Activated T-cell treated with anti-CD3 and anti-CD28 coated beads for 4 hours (primary cell): Measurements from ENCODE around the gene KCND3.

Experiments
- DNase-seq: peaks from one replicate; pipeline ENCODE4 v3.0.0-alpha.2; 2020

Gene KCND3

GRCh38 chr1:111878091-111878490, 111.4 kb downstream of the KCND3 start:
- DNase-seq, result no peak

- no peak for DNase-seq
These were observed 112.8 kb downstream of the KCND3 start for GRCh38 chr1:111876631-111877030.

GRCh38 chr1:111875640-111876039, 113.8 kb downstream of the KCND3 start:
- no peak for DNase-seq

- no peak for DNase-seq
These were observed 115.9 kb downstream of the KCND3 start for GRCh38 chr1:111873460-111874030.

GRCh38 chr1:111870181-111870580, 119.3 kb downstream of the KCND3 start:
- DNase-seq, result no peak

- no peak for DNase-seq
These were observed 121.5 kb downstream of the KCND3 start for GRCh38 chr1:111867868-111868440.

- DNase-seq, result no peak
These were observed 124.6 kb downstream of the KCND3 start for GRCh38 chr1:111864862-111865261.

GRCh38 chr1:111863401-111863800, 126.1 kb downstream of the KCND3 start:
- no peak for DNase-seq

- no peak for DNase-seq
These were observed 126.9 kb downstream of the KCND3 start for GRCh38 chr1:111862599-111862998.

- no peak for DNase-seq
These were observed 127.9 kb downstream of the KCND3 start for GRCh38 chr1:111861523-111861922.

GRCh38 chr1:111857194-111857651, 132.2 kb downstream of the KCND3 start:
- no peak for DNase-seq

GRCh38 chr1:111856411-111857185, 132.9 kb downstream of the KCND3 start:
- no peak for DNase-seq

- DNase-seq, result no peak
These were observed 134.2 kb downstream of the KCND3 start for GRCh38 chr1:111855260-111855659.

- DNase-seq, result no peak
These were observed 137.2 kb downstream of the KCND3 start for GRCh38 chr1:111852261-111852721.

- DNase-seq, result no peak
These were observed 137.9 kb downstream of the KCND3 start for GRCh38 chr1:111851552-111851951.

GRCh38 chr1:111850109-111850508, 139.4 kb downstream of the KCND3 start:
- no peak for DNase-seq

- DNase-seq, result no peak
These were observed 140.5 kb downstream of the KCND3 start for GRCh38 chr1:111848852-111849545.

GRCh38 chr1:111847466-111847865, 142.0 kb downstream of the KCND3 start:
- DNase-seq, result no peak

- DNase-seq, result no peak
These were observed 142.6 kb downstream of the KCND3 start for GRCh38 chr1:111846842-111847241.

- no peak for DNase-seq
These were observed 146.3 kb downstream of the KCND3 start for GRCh38 chr1:111843177-111843576.

GRCh38 chr1:111842411-111842810, 147.1 kb downstream of the KCND3 start:
- no peak for DNase-seq

- no peak for DNase-seq
These were observed 147.7 kb downstream of the KCND3 start for GRCh38 chr1:111841746-111842145.

GRCh38 chr1:111841189-111841588, 148.3 kb downstream of the KCND3 start:
- no peak for DNase-seq

GRCh38 chr1:111837393-111837792, 152.1 kb downstream of the KCND3 start:
- no peak for DNase-seq
